ENCODE measurements around the gene RTN4. TPM values are rescaled to one million over a fixed set of nuclear protein-coding genes. Genes with fewer than 3 reads are reported as not detected.

Gene RTN4
- total RNA-seq, 2 donors from 2014 or later, result 190 to 249 TPM

GRCh38 chr2:55017880-55018279, 32.4 kb downstream of the RTN4 start:
- DNase-seq (ENCODE audit: low spot score), result no peak
- TF ChIP-seq POLR2AphosphoS5 (IDR thresholded peaks at IDR 0.05) (no peak), CTCF (IDR thresholded peaks at IDR 0.05) (no peak), POLR2A (IDR thresholded peaks at IDR 0.05) (no peak)
- Histone ChIP-seq H3K4me3 (no peak overlapping the region), H3K36me3 (no peaks in the 10 kb centered on the region), H3K27ac (no peak overlapping the region), H3K4me1 (replicated peaks) (peaks cover 4% of the 10 kb centered on the region), H3K27me3 (replicated peaks; ENCODE audit: insufficient read depth) (no peaks in the 10 kb centered on the region), H3K9me3 (no peaks in the 10 kb centered on the region)
- intact Hi-C loops (cut with DNase I), result loop anchor here (5.0 kb wide), 1 partner anchor 149 kb away; no protein-coding TSS in a partner anchor
- WGBS, result 77% methylated on average over 3 of the region's 3 CpGs

GRCh38 chr2:55017428-55017827, 32.8 kb downstream of the RTN4 start:
- Histone ChIP-seq H3K4me3 (no peak overlapping the region), H3K27ac (no peak overlapping the region), H3K4me1 (replicated peaks) (peaks cover 9% of the 10 kb centered on the region), H3K9me3 (no peaks in the 10 kb centered on the region), H3K36me3 (no peaks in the 10 kb centered on the region), H3K27me3 (replicated peaks; ENCODE audit: insufficient read depth) (no peaks in the 10 kb centered on the region)
- 99% methylated on average over 3 of the region's 3 CpGs for WGBS
- no peak for DNase-seq (ENCODE audit: low spot score)
- intact Hi-C loops (cut with DNase I), result loop anchor here (5.0 kb wide), 1 partner anchor 150 kb away; no protein-coding TSS in a partner anchor
- TF ChIP-seq POLR2A (IDR thresholded peaks at IDR 0.05) (no peak), POLR2AphosphoS5 (IDR thresholded peaks at IDR 0.05) (no peak), CTCF (IDR thresholded peaks at IDR 0.05) (no peak)

- Histone ChIP-seq H3K4me3 (no peak overlapping the region), H3K4me1 (replicated peaks) (peaks cover 24% of the 10 kb centered on the region)
- intact Hi-C loops (cut with DNase I), result loop anchor here (2.0 to 5.0 kb wide), 2 partner anchors 34 to 152 kb away; no protein-coding TSS in a partner anchor
Observed at GRCh38 chr2:55014962-55015939, 35.0 kb downstream of the RTN4 start.

GRCh38 chr2:55013936-55014335, 36.3 kb downstream of the RTN4 start:
- Histone ChIP-seq H3K27me3 (replicated peaks; ENCODE audit: insufficient read depth) (no peaks in the 10 kb centered on the region), H3K4me1 (replicated peaks) (peaks cover 24% of the 10 kb centered on the region), H3K9me3 (no peaks in the 10 kb centered on the region), H3K36me3 (no peaks in the 10 kb centered on the region), H3K27ac (peak overlapping the region; percentile 51 to 70), H3K4me3 (no peak overlapping the region)
- intact Hi-C loops (cut with DNase I), result loop anchor here (2.0 kb wide), 1 partner anchor 35 kb away; no protein-coding TSS in a partner anchor
- TF ChIP-seq POLR2A (IDR thresholded peaks at IDR 0.05) (no peak), CTCF (IDR thresholded peaks at IDR 0.05) (peak in 3 of 4 experiments; percentile 10 to 42 (median 31))
- 28% methylated on average over 1 of the region's 1 CpG for WGBS
- DNase-seq (ENCODE audit: low spot score), result no peak

More at GRCh38 chr2:55014962-55015939, 35.0 kb downstream of the RTN4 start:
- no peak for TF ChIP-seq POLR2A (IDR thresholded peaks at IDR 0.05)
- peak; percentile 52 for TF ChIP-seq POLR2AphosphoS5 (IDR thresholded peaks at IDR 0.05)
- TF ChIP-seq CTCF (IDR thresholded peaks at IDR 0.05), result peak in 3 of 4 experiments; percentile 53 to 82 (median 71)
- Histone ChIP-seq H3K9me3 (no peaks in the 10 kb centered on the region), H3K36me3 (no peaks in the 10 kb centered on the region), H3K27me3 (replicated peaks; ENCODE audit: insufficient read depth) (no peaks in the 10 kb centered on the region), H3K27ac (peak overlapping the region in 1 of 2 donors; percentile 7)
- WGBS, result 53% methylated on average over 6 of the region's 6 CpGs
- DNase-seq (ENCODE audit: low spot score), result peak; percentile 58

All from prostate gland (tissue), 2 donors.